Hematopoietic multipotent progenitor cell treated with erythropoietin and hydrocortisone succinate and interleukin-3 and kit ligand, for 17 days (in vitro differentiated cells): Measurements from ENCODE around the gene TEP1.

Source experiments
- DNase-seq: peaks from one replicate; pipeline ENCODE4 v3.0.0-alpha.2; 2015; ENCODE audit warnings: low spot score

The TEP1 gene

GRCh38 chr14:20429801-20430669, 16.7 kb upstream of the TEP1 start:
- DNase-seq = no peak

DNA sequence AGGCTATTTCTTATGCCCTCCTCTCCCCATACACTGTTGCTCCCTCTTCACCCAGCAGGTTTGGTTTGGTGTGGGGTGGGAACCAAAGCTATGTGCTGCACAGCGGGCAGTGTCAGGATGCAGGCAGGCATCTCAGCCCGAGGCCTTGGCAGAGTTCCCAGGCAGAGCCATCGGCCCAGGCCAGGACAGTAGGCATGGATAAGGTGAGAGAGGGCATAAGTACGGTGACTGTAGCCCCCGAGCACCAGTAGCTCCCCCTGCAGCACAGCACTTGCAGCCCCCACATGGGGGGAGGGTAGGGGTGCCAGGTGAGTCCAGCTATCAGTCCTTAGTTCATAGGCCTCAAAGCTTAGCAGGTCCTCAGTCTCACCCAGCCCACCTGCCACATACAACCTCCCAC, 15.5 kb upstream of the TEP1 start:
- no peak for DNase-seq

DNA sequence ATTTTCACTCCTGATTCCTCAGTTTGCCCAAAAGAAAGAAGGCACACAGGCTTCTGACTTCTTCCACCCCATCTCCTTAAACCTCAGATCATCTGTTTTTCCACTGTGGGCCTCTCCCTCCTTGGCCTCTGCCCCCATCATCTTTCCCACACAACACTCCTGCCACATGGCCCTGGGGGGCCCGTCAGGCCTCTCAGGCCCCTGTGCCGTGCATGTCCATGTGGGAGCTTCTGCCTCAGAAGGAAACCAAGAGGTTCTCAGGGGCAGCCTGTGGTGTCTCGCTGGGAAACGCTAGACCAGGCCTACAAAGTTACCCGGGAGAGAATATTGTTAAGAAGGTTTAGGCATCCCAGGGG, 14.7 kb upstream of the TEP1 start:
- no peak for DNase-seq

- DNase-seq = no peak
Observed at GRCh38 chr14:20427231-20428009, 14.1 kb upstream of the TEP1 start.

GRCh38 chr14:20424851-20425250, 11.6 kb upstream of the TEP1 start:
- no peak for DNase-seq

DNA sequence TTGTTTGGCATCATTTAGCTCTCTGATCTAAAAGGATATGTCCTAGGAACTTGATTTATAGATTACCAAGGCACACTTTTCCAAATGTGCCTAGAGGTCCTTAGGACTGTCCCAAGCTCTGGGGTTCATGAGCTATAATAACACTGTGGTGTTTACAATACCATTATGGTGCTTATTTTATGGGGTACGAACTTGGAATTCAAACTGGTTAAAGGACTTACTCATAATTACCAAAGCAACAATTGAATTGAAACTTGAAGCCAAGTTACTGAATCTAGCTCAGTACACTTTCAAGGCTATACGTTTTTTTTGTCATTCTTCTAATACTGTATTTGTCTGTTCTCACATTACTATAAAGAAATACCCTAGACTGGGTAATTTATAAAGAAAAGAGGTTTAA, 9.6 kb upstream of the TEP1 start:
- DNase-seq = no peak

- DNase-seq = no peak
Observed at GRCh38 chr14:20421267-20421666, 8.0 kb upstream of the TEP1 start.

- no peak for DNase-seq
Observed at GRCh38 chr14:20419419-20419818, 6.1 kb upstream of the TEP1 start.

DNA sequence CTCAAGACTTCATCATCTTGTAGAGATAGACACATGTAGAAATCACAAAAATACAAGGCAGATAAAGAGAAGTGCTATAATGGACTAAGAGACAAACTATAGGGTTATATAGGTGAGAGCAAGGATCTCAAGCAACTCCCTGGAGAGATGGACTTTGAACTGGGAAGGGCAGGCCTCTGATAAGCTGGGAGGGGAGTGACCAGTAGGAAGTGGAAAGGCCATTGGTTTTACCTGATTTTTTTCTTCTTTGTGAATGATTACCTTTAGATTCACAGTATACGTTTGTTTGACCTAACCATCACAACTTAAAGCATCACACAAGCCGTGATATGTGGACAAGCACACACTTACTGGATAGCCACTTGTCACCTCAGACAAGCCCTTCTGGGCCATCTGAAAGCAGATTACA, 5.2 kb upstream of the TEP1 start:
- DNase-seq = no peak

GRCh38 chr14:20417250-20418186, 4.2 kb upstream of the TEP1 start:
- DNase-seq = no peak

DNA sequence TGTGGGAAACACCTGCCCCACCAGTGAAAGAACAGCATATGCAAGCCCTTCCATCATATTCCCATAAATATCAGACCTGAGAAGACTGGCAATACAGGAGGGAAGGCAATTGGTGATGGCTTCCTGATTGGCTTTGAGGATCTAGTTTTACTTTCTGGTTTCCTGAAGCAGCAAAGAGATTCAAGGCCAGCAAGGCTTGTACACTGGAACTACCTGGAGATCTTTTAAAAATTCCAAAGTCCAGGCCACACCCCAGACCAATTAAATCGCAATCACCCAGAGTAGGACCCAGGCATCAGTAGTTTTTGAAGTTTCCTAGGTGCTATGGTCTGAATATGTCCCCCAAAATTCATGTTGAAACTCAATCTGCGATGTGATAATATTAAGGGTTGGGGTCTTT, 2.9 kb upstream of the TEP1 start:
- no peak for DNase-seq

DNA sequence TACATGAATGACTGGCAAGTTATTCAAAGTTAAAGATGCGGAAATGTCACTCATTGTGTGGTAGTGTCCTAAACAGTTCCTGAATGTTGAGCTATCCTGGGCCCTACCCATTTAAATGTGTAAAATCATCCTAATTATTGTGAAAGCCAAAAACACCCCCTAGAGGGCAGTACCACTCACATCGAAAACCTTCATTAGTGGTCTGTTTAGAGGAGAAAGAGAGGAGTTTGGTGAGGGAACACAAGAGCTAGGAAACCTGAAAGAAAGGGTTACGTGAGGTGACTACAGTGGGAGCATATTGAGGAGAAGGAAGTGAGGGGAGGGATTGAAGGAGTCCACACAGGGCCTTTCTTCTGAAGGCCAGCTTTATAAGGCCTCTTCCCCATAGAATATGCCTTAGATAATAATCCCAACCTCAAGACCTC, 2.5 kb upstream of the TEP1 start:
- peak; percentile 82 for DNase-seq

DNA sequence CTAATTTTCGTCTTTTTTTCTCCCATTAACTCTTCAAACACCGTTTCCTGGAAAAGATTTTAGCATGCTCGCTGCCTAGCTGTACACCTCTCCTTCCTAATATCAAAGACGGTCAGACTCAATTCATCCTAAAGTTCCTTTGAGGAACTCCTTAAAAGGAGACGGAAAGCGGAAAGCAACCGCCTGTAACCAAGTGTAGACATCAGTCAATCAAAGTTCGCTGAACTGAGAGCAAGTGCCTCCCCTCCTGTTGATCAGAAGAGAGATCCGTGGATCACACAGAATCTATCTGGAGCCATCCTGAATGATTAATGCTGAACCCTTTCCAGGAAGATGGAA, 412 bp upstream of the TEP1 start:
- DNase-seq = peak; percentile 17

DNA sequence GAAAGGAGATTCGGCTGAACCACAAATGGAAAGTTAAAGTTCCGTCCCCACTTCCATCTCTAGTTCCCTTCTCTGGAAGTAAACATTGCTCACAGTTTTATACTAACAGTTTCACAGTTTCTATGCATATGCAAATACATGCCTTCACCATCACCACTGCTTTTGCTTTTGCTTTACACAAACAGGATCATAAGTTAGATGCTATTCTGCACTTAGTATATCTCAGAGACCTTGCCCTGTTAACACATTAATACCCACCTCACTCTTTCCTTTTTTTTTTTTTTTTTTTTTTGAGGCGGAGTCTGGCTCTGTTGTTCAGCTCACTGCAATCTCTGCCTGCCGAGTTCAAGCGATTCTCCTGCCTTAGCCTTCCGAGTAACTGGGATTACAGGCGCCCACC, 890 bp downstream of the TEP1 start:
- DNase-seq = no peak

GRCh38 chr14:20409226-20409625, 4.1 kb downstream of the TEP1 start:
- no peak for DNase-seq

GRCh38 chr14:20403521-20403920, 9.8 kb downstream of the TEP1 start:
- DNase-seq = no peak

DNA sequence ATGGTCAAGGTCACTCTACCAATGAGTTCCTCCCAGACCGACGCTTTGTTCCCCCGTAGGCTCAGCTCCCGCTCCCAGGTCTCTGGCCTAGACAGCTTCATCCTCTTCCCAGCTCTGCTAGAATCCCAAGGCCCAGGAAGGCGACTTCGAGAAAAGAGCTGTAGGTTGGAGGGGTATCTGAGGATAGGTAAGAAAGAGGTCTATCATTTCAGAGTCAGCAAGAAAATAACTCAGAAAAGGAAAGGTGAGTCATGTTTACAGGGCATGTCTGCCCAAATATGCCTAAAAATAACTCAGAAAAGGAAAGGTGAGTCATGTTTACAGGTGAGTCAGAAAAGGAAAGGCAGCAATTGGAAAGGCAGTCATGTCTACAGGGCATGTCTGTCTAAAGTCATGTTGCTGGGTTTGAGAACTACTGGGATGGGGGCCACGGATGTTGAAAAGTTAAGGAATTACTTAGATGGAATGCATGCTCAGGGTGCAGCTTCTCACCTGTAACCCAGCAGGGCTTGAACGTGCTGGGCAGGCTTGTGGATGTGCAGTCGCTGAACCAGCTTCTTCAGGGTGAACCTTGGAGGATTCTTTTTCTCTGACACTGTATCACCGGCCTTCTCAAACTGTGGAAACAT, 12.2 kb downstream of the TEP1 start:
- no peak for DNase-seq

DNA sequence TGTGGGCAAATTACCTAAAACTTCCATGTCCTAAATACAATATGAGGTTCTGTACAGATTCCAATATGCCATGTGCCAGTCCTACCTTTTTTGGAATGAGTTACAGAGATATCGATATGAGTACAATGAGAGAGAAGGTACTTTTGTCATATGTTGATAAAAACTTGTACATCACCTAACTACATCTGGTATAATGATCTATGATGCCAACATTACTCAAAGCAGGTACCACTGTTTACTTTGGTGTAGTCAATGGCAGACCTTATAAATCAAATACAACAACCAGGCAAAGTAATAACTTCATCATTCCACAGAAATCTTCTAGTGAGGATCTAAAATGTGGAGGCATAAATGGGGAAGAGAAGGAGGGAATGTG, 12.7 kb downstream of the TEP1 start:
- no peak for DNase-seq

- no peak for DNase-seq
Observed at GRCh38 chr14:20397511-20397910, 15.8 kb downstream of the TEP1 start.

- DNase-seq = no peak
Observed at GRCh38 chr14:20391505-20391904, 21.8 kb downstream of the TEP1 start.

- no peak for DNase-seq
Observed at GRCh38 chr14:20388159-20388558, 25.1 kb downstream of the TEP1 start.

GRCh38 chr14:20387576-20387975, 25.7 kb downstream of the TEP1 start:
- no peak for DNase-seq
